ENCODE data around the gene OLIG1. TPM values are rescaled to one million over a fixed set of nuclear protein-coding genes. Genes with fewer than 3 reads are reported as not detected.

The OLIG1 gene
- polyA plus RNA-seq, 1 of the 3 experiments (the other 2 are of a cell fraction): not detected

DNA sequence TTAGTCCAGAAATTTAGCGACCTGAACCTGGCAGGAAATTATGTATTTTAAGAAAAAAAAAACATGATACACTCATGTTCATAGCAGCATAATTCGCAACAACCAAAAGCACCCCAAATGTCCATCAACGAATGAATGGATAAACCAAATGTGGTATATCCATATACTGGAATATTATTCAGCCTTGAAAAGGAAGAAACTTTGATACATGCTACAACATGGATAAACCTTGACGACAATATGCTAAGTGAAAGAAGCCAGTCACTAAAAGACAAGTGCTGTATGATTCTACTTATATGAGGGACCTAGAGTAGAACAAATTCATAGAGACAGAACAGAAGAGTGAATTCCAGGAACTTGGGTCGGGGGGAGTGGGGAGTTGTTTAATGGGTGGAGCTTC lies 698 bp upstream of the OLIG1 start:
- CTCF ChIA-PET: no interaction called here
- Histone ChIP-seq H3K4me2 (no peak overlapping the region), H3K27ac (ENCODE audit: low read depth in 2 of 2, low read length in 1 of 2) (no peak overlapping the region), H3K4me1 (ENCODE audit: control insufficient read depth in 1 of 2, insufficient read depth in 2 of 2, low read depth in 1 of 2, low read length in 1 of 2) (no peaks in the 10 kb centered on the region), H3K9me2 (no peaks in the 10 kb centered on the region), H3K4me3 (ENCODE audit: low read depth in 2 of 2, low read length in 1 of 2) (no peak overlapping the region; a peak in 1 of 4 replicates), H3K79me2 (ENCODE audit: insufficient read depth) (no peaks in the 10 kb centered on the region), H3F3A (replicated peaks; ENCODE audit: insufficient read depth) (no peaks in the 10 kb centered on the region), H3K9ac (no peak overlapping the region), H3K36me3 (replicated peaks in 1 of 2; ENCODE audit: control insufficient read depth in 1 of 2, insufficient read depth in 2 of 2, low read length in 1 of 2) (no peaks in the 10 kb centered on the region), H2AFZ (ENCODE audit: low read depth) (no peak overlapping the region), H3K9me3 (no peaks in the 10 kb centered on the region), H3K27me3 (ENCODE audit: insufficient read depth) (peaks cover 97% of the 10 kb centered on the region), H4K20me1 (ENCODE audit: insufficient read depth) (no peaks in the 10 kb centered on the region)
- WGBS (ENCODE audit: low lambda C conversion rate): 9% methylated on average over 5 of the region's 5 CpGs
- no peak for DNase-seq
- TF ChIP-seq RCOR1 (IDR thresholded peaks at IDR 0.05; ENCODE audit: low read length) (no peak), RFX5 (IDR thresholded peaks at IDR 0.05; ENCODE audit: low read length) (no peak), TAF1 (IDR thresholded peaks at IDR 0.05; ENCODE audit: borderline replicate concordance, low read depth, low read length) (no peak), NFIC (IDR thresholded peaks at IDR 0.05; ENCODE audit: borderline replicate concordance) (no peak), CHD2 (IDR thresholded peaks at IDR 0.05; ENCODE audit: low read length, partially characterized antibody) (no peak), MEF2A (IDR thresholded peaks at IDR 0.05; ENCODE audit: borderline replicate concordance, low read depth) (no peak)
- TF ChIP-seq, protein P1, sequence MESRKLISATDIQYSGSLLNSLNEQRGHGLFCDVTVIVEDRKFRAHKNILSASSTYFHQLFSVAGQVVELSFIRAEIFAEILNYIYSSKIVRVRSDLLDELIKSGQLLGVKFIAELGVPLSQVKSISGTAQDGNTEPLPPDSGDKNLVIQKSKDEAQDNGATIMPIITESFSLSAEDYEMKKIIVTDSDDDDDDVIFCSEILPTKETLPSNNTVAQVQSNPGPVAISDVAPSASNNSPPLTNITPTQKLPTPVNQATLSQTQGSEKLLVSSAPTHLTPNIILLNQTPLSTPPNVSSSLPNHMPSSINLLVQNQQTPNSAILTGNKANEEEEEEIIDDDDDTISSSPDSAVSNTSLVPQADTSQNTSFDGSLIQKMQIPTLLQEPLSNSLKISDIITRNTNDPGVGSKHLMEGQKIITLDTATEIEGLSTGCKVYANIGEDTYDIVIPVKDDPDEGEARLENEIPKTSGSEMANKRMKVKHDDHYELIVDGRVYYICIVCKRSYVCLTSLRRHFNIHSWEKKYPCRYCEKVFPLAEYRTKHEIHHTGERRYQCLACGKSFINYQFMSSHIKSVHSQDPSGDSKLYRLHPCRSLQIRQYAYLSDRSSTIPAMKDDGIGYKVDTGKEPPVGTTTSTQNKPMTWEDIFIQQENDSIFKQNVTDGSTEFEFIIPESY (IDR thresholded peaks at IDR 0.05; ENCODE audit: borderline replicate concordance, low read depth): no peak
- TF ChIP-seq, protein P2, sequence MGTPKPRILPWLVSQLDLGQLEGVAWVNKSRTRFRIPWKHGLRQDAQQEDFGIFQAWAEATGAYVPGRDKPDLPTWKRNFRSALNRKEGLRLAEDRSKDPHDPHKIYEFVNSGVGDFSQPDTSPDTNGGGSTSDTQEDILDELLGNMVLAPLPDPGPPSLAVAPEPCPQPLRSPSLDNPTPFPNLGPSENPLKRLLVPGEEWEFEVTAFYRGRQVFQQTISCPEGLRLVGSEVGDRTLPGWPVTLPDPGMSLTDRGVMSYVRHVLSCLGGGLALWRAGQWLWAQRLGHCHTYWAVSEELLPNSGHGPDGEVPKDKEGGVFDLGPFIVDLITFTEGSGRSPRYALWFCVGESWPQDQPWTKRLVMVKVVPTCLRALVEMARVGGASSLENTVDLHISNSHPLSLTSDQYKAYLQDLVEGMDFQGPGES (IDR thresholded peaks at IDR 0.05; ENCODE audit: low read depth, low read length): no peak
- POLR2A ChIA-PET: no interaction called here

- ChIA-PET CTCF (no interaction called here), POLR2A (no interaction called here)
- Histone ChIP-seq H3K4me3 (ENCODE audit: low read depth in 2 of 2, low read length in 1 of 2) (no peak overlapping the region), H3K4me1 (ENCODE audit: control insufficient read depth in 1 of 2, insufficient read depth in 2 of 2, low read depth in 1 of 2, low read length in 1 of 2) (no peaks in the 10 kb centered on the region), H4K20me1 (ENCODE audit: insufficient read depth) (no peaks in the 10 kb centered on the region), H2AFZ (ENCODE audit: low read depth) (no peak overlapping the region), H3K9ac (no peak overlapping the region), H3F3A (replicated peaks; ENCODE audit: insufficient read depth) (no peaks in the 10 kb centered on the region), H3K9me3 (no peaks in the 10 kb centered on the region), H3K4me2 (no peak overlapping the region), H3K27me3 (ENCODE audit: insufficient read depth) (peaks cover 97% of the 10 kb centered on the region), H3K9me2 (no peaks in the 10 kb centered on the region), H3K79me2 (ENCODE audit: insufficient read depth) (no peaks in the 10 kb centered on the region), H3K36me3 (replicated peaks in 1 of 2; ENCODE audit: control insufficient read depth in 1 of 2, insufficient read depth in 2 of 2, low read length in 1 of 2) (no peaks in the 10 kb centered on the region), H3K27ac (ENCODE audit: low read depth in 2 of 2, low read length in 1 of 2) (no peak overlapping the region)
- DNase-seq: no peak
- 5% methylated on average over 3 of the region's 11 CpGs for WGBS (ENCODE audit: low lambda C conversion rate)
- TF ChIP-seq, protein P3, sequence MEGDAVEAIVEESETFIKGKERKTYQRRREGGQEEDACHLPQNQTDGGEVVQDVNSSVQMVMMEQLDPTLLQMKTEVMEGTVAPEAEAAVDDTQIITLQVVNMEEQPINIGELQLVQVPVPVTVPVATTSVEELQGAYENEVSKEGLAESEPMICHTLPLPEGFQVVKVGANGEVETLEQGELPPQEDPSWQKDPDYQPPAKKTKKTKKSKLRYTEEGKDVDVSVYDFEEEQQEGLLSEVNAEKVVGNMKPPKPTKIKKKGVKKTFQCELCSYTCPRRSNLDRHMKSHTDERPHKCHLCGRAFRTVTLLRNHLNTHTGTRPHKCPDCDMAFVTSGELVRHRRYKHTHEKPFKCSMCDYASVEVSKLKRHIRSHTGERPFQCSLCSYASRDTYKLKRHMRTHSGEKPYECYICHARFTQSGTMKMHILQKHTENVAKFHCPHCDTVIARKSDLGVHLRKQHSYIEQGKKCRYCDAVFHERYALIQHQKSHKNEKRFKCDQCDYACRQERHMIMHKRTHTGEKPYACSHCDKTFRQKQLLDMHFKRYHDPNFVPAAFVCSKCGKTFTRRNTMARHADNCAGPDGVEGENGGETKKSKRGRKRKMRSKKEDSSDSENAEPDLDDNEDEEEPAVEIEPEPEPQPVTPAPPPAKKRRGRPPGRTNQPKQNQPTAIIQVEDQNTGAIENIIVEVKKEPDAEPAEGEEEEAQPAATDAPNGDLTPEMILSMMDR (IDR thresholded peaks at IDR 0.05): no peak
- TF ChIP-seq GABPA (IDR thresholded peaks at IDR 0.05; ENCODE audit: low read depth) (no peak), TCF12 (IDR thresholded peaks at IDR 0.05) (no peak), RXRA (IDR thresholded peaks at IDR 0.05; ENCODE audit: borderline replicate concordance, low read depth) (no peak), TAF1 (IDR thresholded peaks at IDR 0.05; ENCODE audit: borderline replicate concordance, low read depth, low read length) (no peak), NFIC (IDR thresholded peaks at IDR 0.05; ENCODE audit: borderline replicate concordance) (no peak), CHD2 (IDR thresholded peaks at IDR 0.05; ENCODE audit: low read length, partially characterized antibody) (no peak), SIN3A (IDR thresholded peaks at IDR 0.05; ENCODE audit: borderline replicate concordance, low read depth, low read length) (no peak), RFX5 (IDR thresholded peaks at IDR 0.05; ENCODE audit: low read length) (no peak), NRF1 (IDR thresholded peaks at IDR 0.05; ENCODE audit: low read depth, low read length) (no peak), USF2 (IDR thresholded peaks at IDR 0.05; ENCODE audit: borderline replicate concordance, low read depth, low read length) (no peak), GATA2 (CRISPR knock-in tag; IDR thresholded peaks at IDR 0.05) (no peak), FOXM1 (IDR thresholded peaks at IDR 0.05; ENCODE audit: low read depth) (no peak), EP300 (IDR thresholded peaks at IDR 0.05; ENCODE audit: borderline replicate concordance in 1 of 2, low read depth in 1 of 2, low read length in 1 of 2) (no peak), MXI1 (IDR thresholded peaks at IDR 0.05; ENCODE audit: low read depth, low read length) (no peak), MEF2A (IDR thresholded peaks at IDR 0.05; ENCODE audit: borderline replicate concordance, low read depth) (no peak)
- TF ChIP-seq, protein P1 (IDR thresholded peaks at IDR 0.05; ENCODE audit: borderline replicate concordance, low read depth): no peak
Measured at GRCh38 chr21:33069645-33069993, 322 bp upstream of the OLIG1 start.

All from SK-N-SH (cell line).